Activated T-cell treated with anti-CD3 and anti-CD28 coated beads for 1 hour (primary cell): ENCODE results near the gene IST1.
"Not testable (repeated sequence)": the region's sequence is repeated elsewhere in the genome, so short reads cannot be mapped to it uniquely, and the experiment has no call there.

Experiments used
- DNase-seq: peaks from one replicate; pipeline ENCODE4 v3.0.0-alpha.2; 2020; ENCODE audit warnings: low read depth

IST1 gene

GRCh38 chr16:71894921-71895678 is at the start of gene IST1:
Gene IST1 (plus strand): TSS chr16:71895531. CDS start chr16:71915641, 20,110 bp downstream.
- peak; percentile 96 for DNase-seq

- peak; percentile 92 for DNase-seq
Observed at GRCh38 chr16:71845639-71846430, 49.5 kb upstream of the IST1 start, which contains the start of gene ATXN1L. Gene ATXN1L (plus strand): TSS chr16:71845976. CDS start chr16:71849741, 3,765 bp downstream.

- peak; percentile 6 for DNase-seq
Observed at GRCh38 chr16:71846431-71846830, 48.9 kb upstream of the IST1 start.

- DNase-seq: no peak
Observed at GRCh38 chr16:71847096-71847495, 48.2 kb upstream of the IST1 start.

- no peak for DNase-seq
Observed at GRCh38 chr16:71848622-71849021, 46.7 kb upstream of the IST1 start.

GRCh38 chr16:71851746-71852145 is 43.6 kb upstream of the IST1 start:
- DNase-seq: no peak

- DNase-seq: no peak
Observed at GRCh38 chr16:71852158-71852557, 43.2 kb upstream of the IST1 start.

GRCh38 chr16:71852561-71852960 is 42.8 kb upstream of the IST1 start:
- no peak for DNase-seq

- no peak for DNase-seq
Observed at GRCh38 chr16:71853413-71853812, 41.9 kb upstream of the IST1 start.

GRCh38 chr16:71854369-71854948 is 40.9 kb upstream of the IST1 start:
- no peak for DNase-seq

GRCh38 chr16:71855937-71856662 is 39.2 kb upstream of the IST1 start:
- no peak for DNase-seq

- no peak for DNase-seq
Observed at GRCh38 chr16:71859762-71860521, 35.4 kb upstream of the IST1 start.

GRCh38 chr16:71863995-71864394 is 31.3 kb upstream of the IST1 start:
- DNase-seq: no peak

- no peak for DNase-seq
Observed at GRCh38 chr16:71865173-71865863, 30.0 kb upstream of the IST1 start.

- DNase-seq: not testable (repeated sequence)
Observed at GRCh38 chr16:71867175-71867574, 28.2 kb upstream of the IST1 start.

- DNase-seq: no peak
Observed at GRCh38 chr16:71867939-71868338, 27.4 kb upstream of the IST1 start.

- no peak for DNase-seq
Observed at GRCh38 chr16:71869089-71869488, 26.2 kb upstream of the IST1 start.

- no peak for DNase-seq
Observed at GRCh38 chr16:71870818-71871217, 24.5 kb upstream of the IST1 start.

GRCh38 chr16:71873199-71873598 is 22.1 kb upstream of the IST1 start:
- DNase-seq: no peak

- DNase-seq: no peak
Observed at GRCh38 chr16:71878911-71879310, 16.4 kb upstream of the IST1 start.

GRCh38 chr16:71880176-71880575 is 15.2 kb upstream of the IST1 start:
- no peak for DNase-seq
